Bladder microvascular endothelial cell (primary cell): ENCODE results near the gene JADE1. TPM values are rescaled to one million over a fixed set of nuclear protein-coding genes. Genes with fewer than 3 reads are reported as not detected.

Experiments
- total RNA-seq: library from RNA; depleted of rRNA; stranded (reverse); fragments of >200 nt; gene quantifications from 2 replicates; pipeline ENCODE4 v1.2.3, GENCODE V29; 2014

The JADE1 gene
- 13.9 and 17.9 TPM in 2 replicates for total RNA-seq

GRCh38 chr4:128809477-128810330 is at the start of gene JADE1:
Gene JADE1 (plus strand): TSS chr4:128809700. CDS start chr4:128831759, 22,059 bp downstream.

